ENCODE data around the gene COL2A1.

COL2A1 gene

DNA sequence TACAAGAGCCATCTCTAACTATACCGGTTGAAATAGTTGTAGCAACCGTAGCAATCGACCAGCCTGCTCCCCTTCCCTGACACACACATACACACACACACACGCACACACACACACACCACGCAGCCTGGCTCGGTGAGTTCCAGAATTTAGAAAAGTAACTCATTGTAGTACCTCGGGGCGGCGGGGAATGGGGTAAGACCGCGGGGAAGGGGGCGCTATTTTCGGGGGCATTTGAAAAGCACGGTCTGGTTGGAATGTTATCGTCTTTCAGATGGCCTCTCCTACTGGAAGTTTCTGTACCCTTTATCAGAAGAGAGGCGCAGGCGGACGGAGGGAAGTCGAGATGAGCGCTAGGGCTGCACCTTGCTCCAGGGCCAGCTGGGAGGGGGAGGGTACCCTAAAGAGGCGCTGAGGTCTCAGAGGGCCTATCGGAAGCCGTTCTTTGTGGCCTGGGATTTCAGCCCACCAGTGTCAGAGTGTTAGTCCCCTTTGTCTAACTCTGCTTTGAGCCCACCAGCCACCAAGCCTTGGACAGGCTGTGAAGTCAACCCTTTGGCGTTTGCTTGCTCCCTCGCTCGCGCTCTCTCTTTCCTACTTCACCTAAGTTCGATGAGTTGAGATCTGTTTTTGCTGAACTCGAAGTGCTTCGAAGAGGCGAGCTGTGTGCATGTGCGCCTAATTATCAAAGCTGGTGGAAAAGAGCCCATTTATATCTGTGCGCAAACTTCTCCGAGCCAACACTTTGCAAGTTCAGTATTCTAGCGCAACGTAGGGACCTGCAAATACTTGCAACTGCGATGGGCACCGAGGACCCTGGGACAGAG, 837 bp downstream of the COL2A1 start:
- Histone ChIP-seq H3K27ac (ENCODE audit: extremely low read depth, low read depth, low read length) (peak overlapping the region; percentile 43; the same call in 1 of the 2 replicates), H3K9me3 (ENCODE audit: control insufficient read depth, insufficient read depth, low read depth, low read length) (no peaks in the 10 kb centered on the region), H3K36me3 (ENCODE audit: control insufficient read depth in 2 of 2, insufficient read depth in 1 of 2, low read length in 2 of 2) (no peaks in the 10 kb centered on the region), H3K4me1 (ENCODE audit: control insufficient read depth, insufficient read depth, low read length) (peaks cover 18% of the 10 kb centered on the region), H3K4me3 (ENCODE audit: low read depth, low read length) (peak overlapping the region; percentile 37)
- CTCF ChIA-PET, result no interaction called here
- TF ChIP-seq, protein P1, sequence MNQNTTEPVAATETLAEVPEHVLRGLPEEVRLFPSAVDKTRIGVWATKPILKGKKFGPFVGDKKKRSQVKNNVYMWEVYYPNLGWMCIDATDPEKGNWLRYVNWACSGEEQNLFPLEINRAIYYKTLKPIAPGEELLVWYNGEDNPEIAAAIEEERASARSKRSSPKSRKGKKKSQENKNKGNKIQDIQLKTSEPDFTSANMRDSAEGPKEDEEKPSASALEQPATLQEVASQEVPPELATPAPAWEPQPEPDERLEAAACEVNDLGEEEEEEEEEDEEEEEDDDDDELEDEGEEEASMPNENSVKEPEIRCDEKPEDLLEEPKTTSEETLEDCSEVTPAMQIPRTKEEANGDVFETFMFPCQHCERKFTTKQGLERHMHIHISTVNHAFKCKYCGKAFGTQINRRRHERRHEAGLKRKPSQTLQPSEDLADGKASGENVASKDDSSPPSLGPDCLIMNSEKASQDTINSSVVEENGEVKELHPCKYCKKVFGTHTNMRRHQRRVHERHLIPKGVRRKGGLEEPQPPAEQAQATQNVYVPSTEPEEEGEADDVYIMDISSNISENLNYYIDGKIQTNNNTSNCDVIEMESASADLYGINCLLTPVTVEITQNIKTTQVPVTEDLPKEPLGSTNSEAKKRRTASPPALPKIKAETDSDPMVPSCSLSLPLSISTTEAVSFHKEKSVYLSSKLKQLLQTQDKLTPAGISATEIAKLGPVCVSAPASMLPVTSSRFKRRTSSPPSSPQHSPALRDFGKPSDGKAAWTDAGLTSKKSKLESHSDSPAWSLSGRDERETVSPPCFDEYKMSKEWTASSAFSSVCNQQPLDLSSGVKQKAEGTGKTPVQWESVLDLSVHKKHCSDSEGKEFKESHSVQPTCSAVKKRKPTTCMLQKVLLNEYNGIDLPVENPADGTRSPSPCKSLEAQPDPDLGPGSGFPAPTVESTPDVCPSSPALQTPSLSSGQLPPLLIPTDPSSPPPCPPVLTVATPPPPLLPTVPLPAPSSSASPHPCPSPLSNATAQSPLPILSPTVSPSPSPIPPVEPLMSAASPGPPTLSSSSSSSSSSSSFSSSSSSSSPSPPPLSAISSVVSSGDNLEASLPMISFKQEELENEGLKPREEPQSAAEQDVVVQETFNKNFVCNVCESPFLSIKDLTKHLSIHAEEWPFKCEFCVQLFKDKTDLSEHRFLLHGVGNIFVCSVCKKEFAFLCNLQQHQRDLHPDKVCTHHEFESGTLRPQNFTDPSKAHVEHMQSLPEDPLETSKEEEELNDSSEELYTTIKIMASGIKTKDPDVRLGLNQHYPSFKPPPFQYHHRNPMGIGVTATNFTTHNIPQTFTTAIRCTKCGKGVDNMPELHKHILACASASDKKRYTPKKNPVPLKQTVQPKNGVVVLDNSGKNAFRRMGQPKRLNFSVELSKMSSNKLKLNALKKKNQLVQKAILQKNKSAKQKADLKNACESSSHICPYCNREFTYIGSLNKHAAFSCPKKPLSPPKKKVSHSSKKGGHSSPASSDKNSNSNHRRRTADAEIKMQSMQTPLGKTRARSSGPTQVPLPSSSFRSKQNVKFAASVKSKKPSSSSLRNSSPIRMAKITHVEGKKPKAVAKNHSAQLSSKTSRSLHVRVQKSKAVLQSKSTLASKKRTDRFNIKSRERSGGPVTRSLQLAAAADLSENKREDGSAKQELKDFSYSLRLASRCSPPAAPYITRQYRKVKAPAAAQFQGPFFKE (tag by site-specific recombination; IDR thresholded peaks at IDR 0.05; ENCODE audit: borderline replicate concordance), result no peak
- TF ChIP-seq, protein P2, sequence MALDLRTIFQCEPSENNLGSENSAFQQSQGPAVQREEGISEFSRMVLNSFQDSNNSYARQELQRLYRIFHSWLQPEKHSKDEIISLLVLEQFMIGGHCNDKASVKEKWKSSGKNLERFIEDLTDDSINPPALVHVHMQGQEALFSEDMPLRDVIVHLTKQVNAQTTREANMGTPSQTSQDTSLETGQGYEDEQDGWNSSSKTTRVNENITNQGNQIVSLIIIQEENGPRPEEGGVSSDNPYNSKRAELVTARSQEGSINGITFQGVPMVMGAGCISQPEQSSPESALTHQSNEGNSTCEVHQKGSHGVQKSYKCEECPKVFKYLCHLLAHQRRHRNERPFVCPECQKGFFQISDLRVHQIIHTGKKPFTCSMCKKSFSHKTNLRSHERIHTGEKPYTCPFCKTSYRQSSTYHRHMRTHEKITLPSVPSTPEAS (tag by site-specific recombination; IDR thresholded peaks at IDR 0.05), result peak; percentile 64
- TF ChIP-seq ZNF16 (tag by site-specific recombination; IDR thresholded peaks at IDR 0.05; ENCODE audit: low read depth), result no peak
- TF ChIP-seq, protein P3, sequence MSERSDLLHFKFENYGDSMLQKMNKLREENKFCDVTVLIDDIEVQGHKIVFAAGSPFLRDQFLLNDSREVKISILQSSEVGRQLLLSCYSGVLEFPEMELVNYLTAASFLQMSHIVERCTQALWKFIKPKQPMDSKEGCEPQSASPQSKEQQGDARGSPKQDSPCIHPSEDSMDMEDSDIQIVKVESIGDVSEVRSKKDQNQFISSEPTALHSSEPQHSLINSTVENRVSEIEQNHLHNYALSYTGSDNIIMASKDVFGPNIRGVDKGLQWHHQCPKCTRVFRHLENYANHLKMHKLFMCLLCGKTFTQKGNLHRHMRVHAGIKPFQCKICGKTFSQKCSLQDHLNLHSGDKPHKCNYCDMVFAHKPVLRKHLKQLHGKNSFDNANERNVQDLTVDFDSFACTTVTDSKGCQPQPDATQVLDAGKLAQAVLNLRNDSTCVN (tag by site-specific recombination; optimal IDR thresholded peaks at IDR 0.05), result no peak
- 0 out of 2 replicates have a peak, but pooled peaks have one; percentile 21 for TF ChIP-seq ZNF248 (tag by site-specific recombination; IDR thresholded peaks at IDR 0.05)
- no peak for TF ChIP-seq ZNF146 (tag by site-specific recombination; IDR thresholded peaks at IDR 0.05)
- TF ChIP-seq HOXA7 (CRISPR knock-in tag; IDR thresholded peaks at IDR 0.05; ENCODE audit: borderline replicate concordance), result no peak
- no peak for TF ChIP-seq ZFP41 (tag by site-specific recombination; IDR thresholded peaks at IDR 0.05; ENCODE audit: borderline replicate concordance)
- POLR2A ChIA-PET, result no interaction called here

DNA sequence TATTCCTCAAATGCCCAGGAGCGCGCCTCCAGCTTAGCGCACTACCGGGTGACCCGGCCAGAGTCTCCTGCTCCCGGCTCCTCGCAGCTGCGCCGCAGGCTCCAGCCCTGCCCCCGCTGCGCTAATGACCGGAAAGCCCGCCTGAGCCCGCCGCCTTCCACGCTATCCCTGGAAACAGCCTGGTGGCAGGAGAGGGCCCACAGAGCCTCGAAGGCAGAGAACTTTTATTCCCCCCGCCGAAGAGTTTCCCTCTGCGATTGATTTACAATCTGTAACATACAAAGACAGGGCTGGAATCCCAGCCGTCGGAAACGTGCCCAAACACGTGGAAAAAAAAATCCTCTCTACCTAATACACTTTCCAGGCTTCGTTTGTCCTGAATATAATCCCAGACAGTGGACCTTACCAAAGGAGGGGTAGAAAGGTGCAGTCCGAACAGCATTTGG, 1.5 kb downstream of the COL2A1 start:
- peaks cover 18% of the 10 kb centered on the region for H3K4me1 ChIP-seq (ENCODE audit: control insufficient read depth, insufficient read depth, low read length)
- CTCF ChIA-PET, result interaction anchor here (0.7 kb wide), 1 partner anchor 260 kb away, joined by 3 read pairs; no protein-coding TSS in a partner anchor
- POLR2A ChIA-PET, result interaction anchor here (0.9 to 1.6 kb wide), 2 partner anchors 19 to 117 kb away, joined by 4 to 6 read pairs; partner anchors contain the start of gene PFKM
- H3K36me3 ChIP-seq (ENCODE audit: control insufficient read depth in 2 of 2, insufficient read depth in 1 of 2, low read length in 2 of 2), result peaks cover 0 to 3% of the 10 kb centered on the region in 2 experiments; a peak in 1 of 3 replicates
- H3K27ac ChIP-seq (ENCODE audit: extremely low read depth, low read depth, low read length), result peak overlapping the region; percentile 74; the same call in 1 of the 2 replicates
- H3K9me3 ChIP-seq (ENCODE audit: control insufficient read depth, insufficient read depth, low read depth, low read length), result no peaks in the 10 kb centered on the region
- no peak overlapping the region for H3K4me3 ChIP-seq (ENCODE audit: low read depth, low read length)
- TF ChIP-seq YY2 (tag by site-specific recombination; IDR thresholded peaks at IDR 0.05) (no peak), KLF9 (tag by site-specific recombination; IDR thresholded peaks at IDR 0.05; ENCODE audit: low read depth) (no peak), ZNF24 (tag by site-specific recombination; IDR thresholded peaks at IDR 0.05) (no peak), ZNF791 (tag by site-specific recombination; IDR thresholded peaks at IDR 0.05) (no peak), KLF10 (tag by site-specific recombination; IDR thresholded peaks at IDR 0.05) (0 out of 2 replicates have a peak, but pooled peaks have one; percentile 25), ZNF555 (tag by site-specific recombination; conservative IDR thresholded peaks at IDR 0.05) (no peak), ZNF654 (tag by site-specific recombination; IDR thresholded peaks at IDR 0.05; ENCODE audit: low read depth) (no peak), GLIS1 (tag by site-specific recombination; IDR thresholded peaks at IDR 0.05) (no peak), ZBTB8A (tag by site-specific recombination; IDR thresholded peaks at IDR 0.05) (peak; percentile 66), SP2 (tag by site-specific recombination; IDR thresholded peaks at IDR 0.05) (0 out of 2 replicates have a peak, but pooled peaks have one; percentile 0)
- TF ChIP-seq, protein P4, sequence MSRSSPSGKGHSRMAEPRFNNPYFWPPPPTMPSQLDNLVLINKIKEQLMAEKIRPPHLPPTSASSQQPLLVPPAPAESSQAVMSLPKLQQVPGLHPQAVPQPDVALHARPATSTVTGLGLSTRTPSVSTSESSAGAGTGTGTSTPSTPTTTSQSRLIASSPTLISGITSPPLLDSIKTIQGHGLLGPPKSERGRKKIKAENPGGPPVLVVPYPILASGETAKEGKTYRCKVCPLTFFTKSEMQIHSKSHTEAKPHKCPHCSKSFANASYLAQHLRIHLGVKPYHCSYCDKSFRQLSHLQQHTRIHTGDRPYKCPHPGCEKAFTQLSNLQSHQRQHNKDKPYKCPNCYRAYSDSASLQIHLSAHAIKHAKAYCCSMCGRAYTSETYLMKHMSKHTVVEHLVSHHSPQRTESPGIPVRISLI (tag by site-specific recombination; IDR thresholded peaks at IDR 0.05), result no peak
- TF ChIP-seq, protein P5, sequence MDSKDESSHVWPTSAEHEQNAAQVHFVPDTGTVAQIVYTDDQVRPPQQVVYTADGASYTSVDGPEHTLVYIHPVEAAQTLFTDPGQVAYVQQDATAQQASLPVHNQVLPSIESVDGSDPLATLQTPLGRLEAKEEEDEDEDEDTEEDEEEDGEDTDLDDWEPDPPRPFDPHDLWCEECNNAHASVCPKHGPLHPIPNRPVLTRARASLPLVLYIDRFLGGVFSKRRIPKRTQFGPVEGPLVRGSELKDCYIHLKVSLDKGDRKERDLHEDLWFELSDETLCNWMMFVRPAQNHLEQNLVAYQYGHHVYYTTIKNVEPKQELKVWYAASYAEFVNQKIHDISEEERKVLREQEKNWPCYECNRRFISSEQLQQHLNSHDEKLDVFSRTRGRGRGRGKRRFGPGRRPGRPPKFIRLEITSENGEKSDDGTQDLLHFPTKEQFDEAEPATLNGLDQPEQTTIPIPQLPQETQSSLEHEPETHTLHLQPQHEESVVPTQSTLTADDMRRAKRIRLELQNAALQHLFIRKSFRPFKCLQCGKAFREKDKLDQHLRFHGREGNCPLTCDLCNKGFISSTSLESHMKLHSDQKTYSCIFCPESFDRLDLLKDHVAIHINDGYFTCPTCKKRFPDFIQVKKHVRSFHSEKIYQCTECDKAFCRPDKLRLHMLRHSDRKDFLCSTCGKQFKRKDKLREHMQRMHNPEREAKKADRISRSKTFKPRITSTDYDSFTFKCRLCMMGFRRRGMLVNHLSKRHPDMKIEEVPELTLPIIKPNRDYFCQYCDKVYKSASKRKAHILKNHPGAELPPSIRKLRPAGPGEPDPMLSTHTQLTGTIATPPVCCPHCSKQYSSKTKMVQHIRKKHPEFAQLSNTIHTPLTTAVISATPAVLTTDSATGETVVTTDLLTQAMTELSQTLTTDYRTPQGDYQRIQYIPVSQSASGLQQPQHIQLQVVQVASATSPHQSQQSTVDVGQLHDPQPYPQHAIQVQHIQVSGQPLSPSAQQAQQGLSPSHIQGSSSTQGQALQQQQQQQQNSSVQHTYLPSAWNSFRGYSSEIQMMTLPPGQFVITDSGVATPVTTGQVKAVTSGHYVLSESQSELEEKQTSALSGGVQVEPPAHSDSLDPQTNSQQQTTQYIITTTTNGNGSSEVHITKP (tag by site-specific recombination; IDR thresholded peaks at IDR 0.05), result no peak

Measured in HEK293 (cell line).